Ishikawa (cell line): ENCODE measurements around the gene ABAT.

Experiments
- CEBPB ChIP-seq: IDR thresholded peaks from 2 replicates; pipeline ENCODE4 v1.6.1; 2012
- CREB1 ChIP-seq: IDR thresholded peaks from 2 replicates; pipeline ENCODE4 v1.6.1; 2012; ENCODE audit warnings: low read depth
- EGR1 ChIP-seq: IDR thresholded peaks from 2 replicates; pipeline ENCODE4 v1.6.1; 2012
- EP300 ChIP-seq: IDR thresholded peaks from 2 replicates; pipeline ENCODE4 v1.6.1; 2012; ENCODE audit warnings: borderline replicate concordance
- FOXM1 ChIP-seq: IDR thresholded peaks from 2 replicates; pipeline ENCODE4 v1.6.1; 2012; ENCODE audit warnings: low read depth, borderline replicate concordance
- MAX ChIP-seq: IDR thresholded peaks from 2 replicates; pipeline ENCODE4 v1.6.1; 2012
- NFIC ChIP-seq: IDR thresholded peaks from 2 replicates; pipeline ENCODE4 v1.6.1; 2012
- RAD21 ChIP-seq: IDR thresholded peaks from 2 replicates; pipeline ENCODE4 v1.6.1; 2012; ENCODE audit warnings: low read depth
- REST ChIP-seq: IDR thresholded peaks from 2 replicates; pipeline ENCODE4 v1.6.1; 2012; ENCODE audit warnings: low read depth, mild to moderate bottlenecking
- TAF1 ChIP-seq: IDR thresholded peaks from 2 replicates; pipeline ENCODE4 v1.6.1; 2012; ENCODE audit warnings: low read depth, mild to moderate bottlenecking
- TCF12 ChIP-seq: IDR thresholded peaks from 2 replicates; pipeline ENCODE4 v1.6.1; 2012; ENCODE audit warnings: low read depth
- TEAD4 ChIP-seq: IDR thresholded peaks from 2 replicates; pipeline ENCODE4 v1.6.1; 2012
- USF1 ChIP-seq: IDR thresholded peaks from 2 replicates; pipeline ENCODE4 v1.6.1; 2012
- YY1 ChIP-seq: IDR thresholded peaks from 2 replicates; pipeline ENCODE4 v1.6.1; 2012; ENCODE audit warnings: low read depth
- ZBTB7A ChIP-seq: IDR thresholded peaks from 2 replicates; pipeline ENCODE4 v1.6.1; 2012; ENCODE audit warnings: low read depth

Gene ABAT

GRCh38 chr16:8694795-8695728 is 20.6 kb downstream of the ABAT start:
- TF ChIP-seq NFIC: no peak
- no peak for TF ChIP-seq CREB1
- TF ChIP-seq TEAD4: no peak
- TF ChIP-seq FOXM1: no peak
- no peak for TF ChIP-seq YY1
- TF ChIP-seq MAX: no peak
- TF ChIP-seq TAF1: no peak
- no peak for TF ChIP-seq REST
- no peak for TF ChIP-seq RAD21
- no peak for TF ChIP-seq ZBTB7A
- no peak for TF ChIP-seq TCF12
- TF ChIP-seq EP300: no peak
- TF ChIP-seq USF1: no peak
- no peak for TF ChIP-seq EGR1
- TF ChIP-seq CEBPB: no peak

GRCh38 chr16:8696880-8697279 is 22.5 kb downstream of the ABAT start:
- no peak for TF ChIP-seq EP300
- no peak for TF ChIP-seq TEAD4
- no peak for TF ChIP-seq CREB1
- no peak for TF ChIP-seq FOXM1
- no peak for TF ChIP-seq CEBPB
- TF ChIP-seq EGR1: no peak
- no peak for TF ChIP-seq ZBTB7A
- TF ChIP-seq MAX: no peak
- no peak for TF ChIP-seq NFIC
- no peak for TF ChIP-seq RAD21
- TF ChIP-seq YY1: no peak
- TF ChIP-seq USF1: no peak
- TF ChIP-seq TAF1: no peak
- TF ChIP-seq REST: no peak
- no peak for TF ChIP-seq TCF12

- no peak for TF ChIP-seq CREB1
- TF ChIP-seq TCF12: no peak
- TF ChIP-seq FOXM1: no peak
- no peak for TF ChIP-seq EGR1
- no peak for TF ChIP-seq ZBTB7A
- TF ChIP-seq REST: no peak
- no peak for TF ChIP-seq RAD21
- TF ChIP-seq USF1: no peak
- no peak for TF ChIP-seq TAF1
- no peak for TF ChIP-seq CEBPB
- no peak for TF ChIP-seq EP300
- no peak for TF ChIP-seq MAX
- TF ChIP-seq YY1: no peak
- TF ChIP-seq TEAD4: no peak
- TF ChIP-seq NFIC: no peak
Measured at GRCh38 chr16:8697965-8698364, 23.5 kb downstream of the ABAT start.

- TF ChIP-seq ZBTB7A (no peak), FOXM1 (no peak), REST (no peak), TEAD4 (no peak), USF1 (no peak), RAD21 (no peak), EP300 (no peak), CREB1 (no peak), TAF1 (no peak), TCF12 (no peak), EGR1 (no peak), YY1 (no peak), MAX (no peak)
Measured at GRCh38 chr16:8703693-8704092, 29.3 kb downstream of the ABAT start.
